ENCODE results near the gene AQP9.

The AQP9 gene

DNA sequence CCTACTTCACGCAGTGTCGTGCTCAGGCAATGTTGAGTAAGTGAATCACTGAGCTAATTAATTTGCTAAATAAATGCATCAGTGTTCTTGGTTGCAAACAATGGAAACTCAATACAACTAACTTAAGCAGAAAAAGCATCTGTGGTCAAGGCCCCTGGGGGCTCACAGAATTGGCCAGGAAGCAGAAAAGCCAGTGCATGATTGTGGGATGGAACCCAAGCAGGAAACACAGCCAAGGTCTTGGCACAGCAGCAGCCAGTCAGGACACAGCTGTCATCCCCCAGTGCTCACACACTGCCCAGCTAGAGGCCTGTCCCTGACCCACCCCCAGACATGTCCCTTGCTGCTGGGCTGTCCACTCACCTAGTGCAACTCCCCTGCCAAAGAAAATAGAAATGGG lies 85.9 kb downstream of the AQP9 start:
- Histone ChIP-seq H2AK5ac (ENCODE audit: low read depth, low read length) (no peak overlapping the region), H4K8ac (ENCODE audit: low read depth, low read length) (no peak overlapping the region), H3K27ac (replicated peaks; ENCODE audit: low read length) (no peak overlapping the region), H3K4ac (ENCODE audit: low read length) (no peak overlapping the region), H2BK5ac (ENCODE audit: low read length) (no peak overlapping the region), H3K27me3 (ENCODE audit: control insufficient read depth in 3 of 3, insufficient read depth in 3 of 3, low read depth in 1 of 3, low read length in 3 of 3) (no peaks in the 10 kb centered on the region), H3K79me1 (ENCODE audit: low read depth, low read length) (no peaks in the 10 kb centered on the region), H3K23ac (ENCODE audit: low read depth, low read length, poor library complexity) (no peak overlapping the region), H3K9ac (ENCODE audit: low read depth, low read length, poor library complexity) (no peak overlapping the region), H3K14ac (ENCODE audit: low read length) (no peak overlapping the region), H2AFZ (ENCODE audit: low read length) (no peak overlapping the region), H3K4me3 (ENCODE audit: low read length in 2 of 2) (no peak overlapping the region), H2BK120ac (ENCODE audit: low read depth, low read length) (no peak overlapping the region), H3K18ac (ENCODE audit: low read length) (no peak overlapping the region), H4K91ac (ENCODE audit: low read depth, low read length, poor library complexity) (no peak overlapping the region), H3K36me3 (replicated peaks in 1 of 2; ENCODE audit: control insufficient read depth in 2 of 2, insufficient read depth in 2 of 2, low read length in 2 of 2) (no peaks in the 10 kb centered on the region), H2BK12ac (ENCODE audit: low read length) (no peak overlapping the region), H3K4me1 (ENCODE audit: control insufficient read depth in 2 of 2, insufficient read depth in 1 of 2, low read depth in 1 of 2, low read length in 2 of 2) (peaks cover 4 to 6% of the 10 kb centered on the region in 2 donors), H2BK15ac (ENCODE audit: low read length) (no peak overlapping the region), H3K9me3 (replicated peaks in 1 of 2; ENCODE audit: control insufficient read depth in 2 of 2, insufficient read depth in 1 of 2, low read depth in 1 of 2, low read length in 2 of 2) (no peaks in the 10 kb centered on the region), H3K4me2 (ENCODE audit: insufficient read depth, low read length, poor library complexity, severe bottlenecking) (no peak overlapping the region)
- no CpG with 5 or more reads among the region's 2 CpGs for WGBS, 2 donors (ENCODE audit: extremely low coverage in 2 of 2, insufficient read length in 2 of 2, insufficient replicate concordance in 1 of 2)
- no peak for DNase-seq (ENCODE audit: low spot score)

DNA sequence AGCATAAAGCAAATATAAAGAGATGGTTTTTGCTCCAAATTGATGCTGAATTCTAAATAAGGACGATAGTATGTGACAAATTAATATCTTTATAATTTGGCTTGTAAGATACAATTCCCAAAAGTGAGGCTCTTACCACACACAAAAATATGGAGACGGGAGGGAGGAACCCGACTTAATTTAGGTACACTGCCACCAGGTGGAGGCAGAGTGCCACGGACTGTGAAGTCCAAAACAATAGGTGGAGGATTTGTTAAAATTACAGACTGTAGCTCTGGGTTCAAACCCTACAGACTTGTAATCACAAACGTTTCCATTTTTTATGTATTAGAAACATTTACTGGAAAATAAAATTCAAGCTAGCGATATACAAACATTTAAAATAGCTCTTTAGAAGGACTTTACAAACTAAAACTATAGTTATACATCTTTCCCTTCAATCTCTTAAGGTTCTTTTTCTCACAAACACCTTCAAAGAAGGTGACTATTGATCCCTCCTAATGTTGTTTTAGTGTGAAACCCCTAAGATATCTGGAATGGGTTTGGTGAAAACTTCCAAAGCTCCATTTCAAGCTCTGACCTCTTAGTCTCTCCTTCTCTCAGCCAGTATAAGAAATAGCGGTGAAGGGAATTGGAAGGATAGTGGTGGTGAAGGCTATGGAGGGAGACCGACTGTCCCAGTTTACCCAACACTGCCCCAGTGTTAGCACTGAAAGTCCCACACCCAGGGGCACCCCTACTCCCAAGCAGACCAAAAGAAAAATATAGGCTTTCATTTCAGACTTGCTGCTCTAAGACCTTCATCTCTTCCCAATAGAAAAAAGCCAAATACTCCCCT lies 89.7 kb downstream of the AQP9 start:
- Histone ChIP-seq H2BK12ac (ENCODE audit: low read length) (no peak overlapping the region), H3K9ac (ENCODE audit: low read depth, low read length, poor library complexity) (no peak overlapping the region), H3K27ac (replicated peaks; ENCODE audit: low read length) (no peak overlapping the region), H3K14ac (ENCODE audit: low read length) (no peak overlapping the region), H2AK5ac (ENCODE audit: low read depth, low read length) (no peak overlapping the region), H3K4ac (ENCODE audit: low read length) (no peak overlapping the region), H3K79me1 (ENCODE audit: low read depth, low read length) (no peaks in the 10 kb centered on the region), H3K27me3 (ENCODE audit: control insufficient read depth in 3 of 3, insufficient read depth in 3 of 3, low read depth in 1 of 3, low read length in 3 of 3) (no peaks in the 10 kb centered on the region), H3K4me3 (ENCODE audit: low read length in 2 of 2) (no peak overlapping the region), H3K23ac (ENCODE audit: low read depth, low read length, poor library complexity) (no peak overlapping the region), H3K18ac (ENCODE audit: low read length) (no peak overlapping the region), H3K4me1 (ENCODE audit: control insufficient read depth in 2 of 2, insufficient read depth in 1 of 2, low read depth in 1 of 2, low read length in 2 of 2) (peaks cover 10 to 13% of the 10 kb centered on the region in 2 donors), H3K4me2 (ENCODE audit: insufficient read depth, low read length, poor library complexity, severe bottlenecking) (no peak overlapping the region), H4K91ac (ENCODE audit: low read depth, low read length, poor library complexity) (no peak overlapping the region), H2BK120ac (ENCODE audit: low read depth, low read length) (no peak overlapping the region), H3K9me3 (replicated peaks in 1 of 2; ENCODE audit: control insufficient read depth in 2 of 2, insufficient read depth in 1 of 2, low read depth in 1 of 2, low read length in 2 of 2) (no peaks in the 10 kb centered on the region), H4K8ac (ENCODE audit: low read depth, low read length) (no peak overlapping the region), H2BK5ac (ENCODE audit: low read length) (no peak overlapping the region), H3K36me3 (replicated peaks in 1 of 2; ENCODE audit: control insufficient read depth in 2 of 2, insufficient read depth in 2 of 2, low read length in 2 of 2) (no peaks in the 10 kb centered on the region), H2BK15ac (ENCODE audit: low read length) (no peak overlapping the region), H2AFZ (ENCODE audit: low read length) (peak overlapping the region; percentile 74)
- no CpG with 5 or more reads among the region's 8 CpGs for WGBS, 2 donors (ENCODE audit: extremely low coverage in 2 of 2, insufficient read length in 2 of 2, insufficient replicate concordance in 1 of 2)
- peak; percentile 60 for DNase-seq (ENCODE audit: low spot score)

DNA sequence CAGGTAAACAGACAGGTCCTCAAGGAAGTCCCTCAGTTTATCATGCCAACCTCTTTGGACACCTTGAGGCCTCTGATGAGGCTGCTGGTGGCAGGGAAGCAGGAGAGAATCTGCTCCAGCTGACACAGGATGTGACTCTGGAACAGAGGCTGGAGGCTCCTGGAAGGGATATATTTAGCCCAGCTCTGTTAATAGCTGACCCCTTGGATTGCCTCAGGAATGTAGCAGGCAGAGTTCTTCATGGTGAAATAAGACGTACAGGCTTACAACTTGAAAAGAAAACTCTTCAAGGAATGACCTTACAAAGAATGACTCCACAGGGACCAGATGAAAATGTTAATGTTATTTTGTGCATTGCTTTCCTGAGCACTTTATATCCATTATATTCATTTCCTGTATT lies 90.5 kb downstream of the AQP9 start:
- Histone ChIP-seq H3K4me3 (ENCODE audit: low read length in 2 of 2) (no peak overlapping the region), H3K27me3 (ENCODE audit: control insufficient read depth in 3 of 3, insufficient read depth in 3 of 3, low read depth in 1 of 3, low read length in 3 of 3) (no peaks in the 10 kb centered on the region), H3K79me1 (ENCODE audit: low read depth, low read length) (no peaks in the 10 kb centered on the region), H3K9ac (ENCODE audit: low read depth, low read length, poor library complexity) (no peak overlapping the region), H3K23ac (ENCODE audit: low read depth, low read length, poor library complexity) (no peak overlapping the region), H4K8ac (ENCODE audit: low read depth, low read length) (no peak overlapping the region), H3K18ac (ENCODE audit: low read length) (no peak overlapping the region), H3K4me1 (ENCODE audit: control insufficient read depth in 2 of 2, insufficient read depth in 1 of 2, low read depth in 1 of 2, low read length in 2 of 2) (peaks cover 10 to 15% of the 10 kb centered on the region in 2 donors), H3K14ac (ENCODE audit: low read length) (no peak overlapping the region), H4K91ac (ENCODE audit: low read depth, low read length, poor library complexity) (no peak overlapping the region), H3K36me3 (replicated peaks in 1 of 2; ENCODE audit: control insufficient read depth in 2 of 2, insufficient read depth in 2 of 2, low read length in 2 of 2) (no peaks in the 10 kb centered on the region), H3K4me2 (ENCODE audit: insufficient read depth, low read length, poor library complexity, severe bottlenecking) (no peak overlapping the region), H3K4ac (ENCODE audit: low read length) (no peak overlapping the region), H2BK15ac (ENCODE audit: low read length) (no peak overlapping the region), H2AK5ac (ENCODE audit: low read depth, low read length) (no peak overlapping the region), H3K27ac (replicated peaks; ENCODE audit: low read length) (no peak overlapping the region), H2AFZ (ENCODE audit: low read length) (peak overlapping the region; percentile 74), H2BK120ac (ENCODE audit: low read depth, low read length) (no peak overlapping the region), H2BK5ac (ENCODE audit: low read length) (no peak overlapping the region), H3K9me3 (replicated peaks in 1 of 2; ENCODE audit: control insufficient read depth in 2 of 2, insufficient read depth in 1 of 2, low read depth in 1 of 2, low read length in 2 of 2) (no peaks in the 10 kb centered on the region), H2BK12ac (ENCODE audit: low read length) (no peak overlapping the region)
- DNase-seq (ENCODE audit: low spot score): no peak
- no CpG with 5 or more reads among the region's 1 CpG for WGBS, 2 donors (ENCODE audit: extremely low coverage in 2 of 2, insufficient read length in 2 of 2, insufficient replicate concordance in 1 of 2)

DNA sequence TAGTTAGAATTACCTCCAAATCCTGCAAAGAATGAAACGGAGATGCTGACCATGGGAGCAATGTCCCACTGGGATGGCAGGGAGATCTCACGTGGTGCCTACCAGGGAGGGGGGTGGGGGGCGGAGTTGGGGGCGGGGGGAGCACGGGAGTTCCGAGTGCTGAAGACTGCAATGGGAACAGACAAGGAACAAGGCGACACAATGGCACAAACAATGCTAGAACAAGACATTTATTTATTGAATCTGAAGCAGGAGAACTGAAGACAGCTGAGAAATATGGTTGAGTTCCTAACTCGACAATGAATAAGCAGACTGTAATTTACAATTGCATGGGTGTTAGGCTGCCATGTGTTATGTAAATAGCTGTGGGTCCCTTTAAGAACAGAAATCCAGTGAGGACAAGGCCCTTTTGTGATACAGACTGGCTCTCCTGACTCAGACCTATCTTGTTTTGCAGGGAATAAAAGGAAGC lies 91.2 kb downstream of the AQP9 start:
- no peak overlapping the region for H2BK120ac ChIP-seq (ENCODE audit: low read depth, low read length)
- H4K8ac ChIP-seq (ENCODE audit: low read depth, low read length): no peak overlapping the region
- no peak overlapping the region for H2BK15ac ChIP-seq (ENCODE audit: low read length)
- peak overlapping the region in 1 of 2 donors; percentile 32 for H3K4me3 ChIP-seq (ENCODE audit: low read length in 2 of 2)
- H3K36me3 ChIP-seq (replicated peaks in 1 of 2; ENCODE audit: control insufficient read depth in 2 of 2, insufficient read depth in 2 of 2, low read length in 2 of 2): no peaks in the 10 kb centered on the region
- H3K4me1 ChIP-seq (ENCODE audit: control insufficient read depth in 2 of 2, insufficient read depth in 1 of 2, low read depth in 1 of 2, low read length in 2 of 2): peaks cover 10 to 15% of the 10 kb centered on the region in 2 donors
- H3K4ac ChIP-seq (ENCODE audit: low read length): no peak overlapping the region
- H3K9ac ChIP-seq (ENCODE audit: low read depth, low read length, poor library complexity): no peak overlapping the region
- no peaks in the 10 kb centered on the region for H3K79me1 ChIP-seq (ENCODE audit: low read depth, low read length)
- no peak overlapping the region for H3K23ac ChIP-seq (ENCODE audit: low read depth, low read length, poor library complexity)
- H3K14ac ChIP-seq (ENCODE audit: low read length): no peak overlapping the region
- no peak overlapping the region for H3K4me2 ChIP-seq (ENCODE audit: insufficient read depth, low read length, poor library complexity, severe bottlenecking)
- H4K91ac ChIP-seq (ENCODE audit: low read depth, low read length, poor library complexity): no peak overlapping the region
- no peaks in the 10 kb centered on the region for H3K9me3 ChIP-seq (replicated peaks in 1 of 2; ENCODE audit: control insufficient read depth in 2 of 2, insufficient read depth in 1 of 2, low read depth in 1 of 2, low read length in 2 of 2)
- no peaks in the 10 kb centered on the region for H3K27me3 ChIP-seq (ENCODE audit: control insufficient read depth in 3 of 3, insufficient read depth in 3 of 3, low read depth in 1 of 3, low read length in 3 of 3)
- no CpG with 5 or more reads among the region's 8 CpGs for WGBS, 2 donors (ENCODE audit: extremely low coverage in 2 of 2, insufficient read length in 2 of 2, insufficient replicate concordance in 1 of 2)
- no peak overlapping the region for H2AK5ac ChIP-seq (ENCODE audit: low read depth, low read length)
- no peak for DNase-seq (ENCODE audit: low spot score)
- peak overlapping the region; percentile 74 for H2AFZ ChIP-seq (ENCODE audit: low read length)
- no peak overlapping the region for H3K18ac ChIP-seq (ENCODE audit: low read length)
- H3K27ac ChIP-seq (replicated peaks; ENCODE audit: low read length): no peak overlapping the region
- no peak overlapping the region for H2BK5ac ChIP-seq (ENCODE audit: low read length)
- H2BK12ac ChIP-seq (ENCODE audit: low read length): no peak overlapping the region

Measured in neuronal stem cell (in vitro differentiated cells).